ENCODE results near the gene FANCL.
"Not testable (repeated sequence)": the region's sequence is repeated elsewhere in the genome, so short reads cannot be mapped to it uniquely, and the experiment has no call there.

The FANCL gene

GRCh38 chr2:58146707-58147106 is 94.4 kb downstream of the FANCL start:
- no peak overlapping the region for H3K27ac Mint-ChIP-seq
- H3K9me3 Mint-ChIP-seq = no peaks in the 10 kb centered on the region
- H3K4me3 Mint-ChIP-seq = no peak overlapping the region
- intact Hi-C loops (cut with micrococcal nuclease) = no loop called here
- no peaks in the 10 kb centered on the region for H3K4me1 Mint-ChIP-seq (ENCODE audit: low read depth)
- H3K27me3 Mint-ChIP-seq = no peaks in the 10 kb centered on the region
- peaks cover 58% of the 10 kb centered on the region for H3K36me3 Mint-ChIP-seq (ENCODE audit: low read depth)

GRCh38 chr2:58145769-58146168 is 95.4 kb downstream of the FANCL start:
- H3K4me1 Mint-ChIP-seq (ENCODE audit: low read depth); H3K27ac Mint-ChIP-seq; intact Hi-C loops (cut with micrococcal nuclease); H3K27me3 Mint-ChIP-seq; H3K9me3 Mint-ChIP-seq; H3K4me3 Mint-ChIP-seq: not testable (repeated sequence)
- H3K36me3 Mint-ChIP-seq (ENCODE audit: low read depth) = peaks cover 54% of the 10 kb centered on the region

DNA sequence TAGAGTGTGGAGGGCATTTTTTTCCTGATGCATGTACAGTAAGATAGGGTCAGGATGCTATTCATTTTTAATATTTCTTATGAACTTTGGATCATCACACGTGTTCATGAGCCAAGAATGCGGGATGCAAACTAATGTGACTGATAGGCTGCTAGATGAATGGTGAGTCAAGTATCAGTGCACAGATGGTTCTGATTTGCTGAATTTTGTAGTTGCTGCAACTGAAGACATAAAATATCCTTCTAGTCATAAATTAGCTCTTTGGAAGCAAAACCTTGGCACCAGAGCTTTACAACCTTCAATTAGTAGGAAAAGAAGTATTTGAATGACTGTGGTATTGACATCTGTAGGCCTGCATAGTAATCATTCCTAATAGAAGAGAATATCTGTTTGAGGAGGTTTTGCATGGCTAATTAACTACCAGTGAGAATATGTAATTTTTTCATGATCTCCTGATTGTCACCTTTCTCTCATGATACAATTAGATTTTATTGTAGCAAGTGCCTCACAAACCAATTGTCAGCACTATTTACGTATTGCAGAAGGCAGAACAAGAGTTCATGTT is 100.5 kb downstream of the FANCL start:
- Mint-ChIP-seq H3K4me1 (ENCODE audit: low read depth) (no peaks in the 10 kb centered on the region), H3K9me3 (no peaks in the 10 kb centered on the region), H3K27ac (no peak overlapping the region), H3K4me3 (no peak overlapping the region), H3K27me3 (no peaks in the 10 kb centered on the region), H3K36me3 (ENCODE audit: low read depth) (peaks cover 45% of the 10 kb centered on the region)
- intact Hi-C loops (cut with micrococcal nuclease) = no loop called here

GRCh38 chr2:58138396-58139030 is 102.6 kb downstream of the FANCL start:
- no peak overlapping the region for H3K4me3 Mint-ChIP-seq
- intact Hi-C loops (cut with micrococcal nuclease) = no loop called here
- H3K9me3 Mint-ChIP-seq = no peaks in the 10 kb centered on the region
- H3K36me3 Mint-ChIP-seq (ENCODE audit: low read depth) = peaks cover 40% of the 10 kb centered on the region
- H3K4me1 Mint-ChIP-seq (ENCODE audit: low read depth) = no peaks in the 10 kb centered on the region
- no peak overlapping the region for H3K27ac Mint-ChIP-seq
- no peaks in the 10 kb centered on the region for H3K27me3 Mint-ChIP-seq

GRCh38 chr2:58137856-58138255 is 103.3 kb downstream of the FANCL start:
- no peaks in the 10 kb centered on the region for H3K9me3 Mint-ChIP-seq
- no peaks in the 10 kb centered on the region for H3K4me1 Mint-ChIP-seq (ENCODE audit: low read depth)
- H3K27ac Mint-ChIP-seq = no peak overlapping the region
- no peaks in the 10 kb centered on the region for H3K27me3 Mint-ChIP-seq
- H3K4me3 Mint-ChIP-seq = no peak overlapping the region
- H3K36me3 Mint-ChIP-seq (ENCODE audit: low read depth) = peaks cover 40% of the 10 kb centered on the region
- intact Hi-C loops (cut with micrococcal nuclease) = no loop called here

DNA sequence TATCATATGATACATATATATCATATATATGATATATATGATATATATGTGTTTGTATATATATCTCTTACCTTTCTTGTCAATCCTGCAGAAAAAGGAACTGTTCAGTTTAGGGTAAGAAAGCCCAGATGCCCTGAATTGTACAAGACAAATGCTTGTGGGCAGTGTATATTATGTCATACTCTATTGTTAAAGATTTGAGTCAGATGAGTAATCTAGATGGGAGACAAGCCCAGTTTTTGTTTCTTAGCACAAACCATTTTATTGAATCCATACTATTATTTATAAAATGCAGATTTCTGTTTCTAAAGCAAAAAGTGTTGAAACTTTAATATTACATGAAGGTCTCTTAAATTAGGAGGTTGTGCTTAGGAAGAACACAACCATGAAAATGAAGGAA is 103.9 kb downstream of the FANCL start:
- H3K4me1 Mint-ChIP-seq (ENCODE audit: low read depth) = no peaks in the 10 kb centered on the region
- peaks cover 44% of the 10 kb centered on the region for H3K36me3 Mint-ChIP-seq (ENCODE audit: low read depth)
- no peaks in the 10 kb centered on the region for H3K9me3 Mint-ChIP-seq
- no peak overlapping the region for H3K27ac Mint-ChIP-seq
- intact Hi-C loops (cut with micrococcal nuclease) = no loop called here
- H3K27me3 Mint-ChIP-seq = no peaks in the 10 kb centered on the region
- no peak overlapping the region for H3K4me3 Mint-ChIP-seq

GRCh38 chr2:58135861-58136260 is 105.3 kb downstream of the FANCL start:
- Mint-ChIP-seq H3K27ac (no peak overlapping the region), H3K4me3 (no peak overlapping the region), H3K4me1 (ENCODE audit: low read depth) (no peaks in the 10 kb centered on the region), H3K36me3 (ENCODE audit: low read depth) (peaks cover 55% of the 10 kb centered on the region), H3K9me3 (no peaks in the 10 kb centered on the region), H3K27me3 (no peaks in the 10 kb centered on the region)
- intact Hi-C loops (cut with micrococcal nuclease) = no loop called here

GRCh38 chr2:58133395-58133794 is 107.7 kb downstream of the FANCL start:
- H3K27ac Mint-ChIP-seq = no peak overlapping the region
- H3K27me3 Mint-ChIP-seq = no peaks in the 10 kb centered on the region
- intact Hi-C loops (cut with micrococcal nuclease) = no loop called here
- H3K4me1 Mint-ChIP-seq (ENCODE audit: low read depth) = no peaks in the 10 kb centered on the region
- H3K9me3 Mint-ChIP-seq = no peaks in the 10 kb centered on the region
- no peak overlapping the region for H3K4me3 Mint-ChIP-seq
- H3K36me3 Mint-ChIP-seq (ENCODE audit: low read depth) = peaks cover 42% of the 10 kb centered on the region

DNA sequence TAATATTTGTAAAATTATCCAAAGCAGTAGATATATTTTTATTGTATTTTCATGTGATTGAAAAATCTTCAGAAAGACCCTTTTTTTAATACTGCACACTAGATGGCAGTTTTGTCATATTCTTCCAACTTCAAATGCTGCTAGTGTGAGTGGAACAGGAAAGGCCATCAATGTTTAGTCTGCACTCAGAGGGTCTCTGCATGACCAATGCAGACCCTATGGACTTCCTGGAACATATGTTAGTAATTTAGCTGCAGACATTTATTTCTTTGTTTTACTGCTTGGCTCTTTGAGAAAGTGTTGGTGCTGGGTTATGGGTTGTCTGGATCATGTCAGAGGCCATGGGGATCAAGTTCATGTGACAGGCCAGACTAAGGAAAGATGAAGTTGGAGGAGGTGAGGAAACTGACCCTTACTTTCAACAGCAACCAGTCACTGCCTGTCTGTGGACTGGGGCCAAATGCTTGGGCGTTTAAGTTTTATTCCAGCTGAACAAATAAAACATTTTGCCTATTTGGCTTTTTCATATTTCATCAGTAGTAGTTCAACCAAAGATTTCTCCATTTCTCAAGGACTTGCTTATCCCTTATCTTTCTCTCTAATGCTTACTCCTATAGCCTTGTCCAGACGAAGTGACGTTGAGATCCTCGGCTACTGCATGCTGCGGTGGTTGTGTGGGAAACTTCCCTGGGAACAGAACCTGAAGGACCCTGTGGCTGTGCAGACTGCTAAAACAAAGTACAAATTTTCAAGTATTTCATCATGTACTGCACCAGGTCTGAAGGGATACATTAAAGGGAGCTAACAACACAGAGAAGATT is 109.7 kb downstream of the FANCL start:
- Mint-ChIP-seq H3K36me3 (ENCODE audit: low read depth) (peaks cover 33% of the 10 kb centered on the region), H3K27ac (no peak overlapping the region), H3K4me1 (ENCODE audit: low read depth) (no peaks in the 10 kb centered on the region), H3K27me3 (no peaks in the 10 kb centered on the region), H3K9me3 (no peaks in the 10 kb centered on the region), H3K4me3 (no peak overlapping the region)
- intact Hi-C loops (cut with micrococcal nuclease) = no loop called here

DNA sequence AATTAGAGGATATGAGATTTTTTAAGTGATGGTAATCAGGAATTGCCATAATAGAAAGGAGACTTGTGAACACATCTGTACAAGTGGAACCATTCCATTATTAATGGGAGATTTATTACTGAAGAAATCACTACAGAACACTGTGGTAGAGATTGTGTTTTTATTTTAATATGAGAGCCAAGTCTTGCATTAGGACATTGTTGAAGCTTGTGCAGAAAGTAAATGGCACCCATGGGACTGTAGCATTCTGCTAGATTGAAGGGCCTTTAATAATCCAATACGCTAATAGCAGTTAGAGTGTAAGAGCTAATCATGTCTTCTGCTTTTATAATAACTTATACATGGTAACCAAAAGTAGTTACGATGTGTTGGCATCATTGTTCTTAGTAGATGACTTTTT is 110.9 kb downstream of the FANCL start:
- Mint-ChIP-seq H3K27me3 (no peaks in the 10 kb centered on the region), H3K9me3 (no peaks in the 10 kb centered on the region), H3K27ac (no peak overlapping the region), H3K4me3 (no peak overlapping the region), H3K4me1 (ENCODE audit: low read depth) (no peaks in the 10 kb centered on the region), H3K36me3 (ENCODE audit: low read depth) (peaks cover 28% of the 10 kb centered on the region)
- intact Hi-C loops (cut with micrococcal nuclease) = no loop called here

- Mint-ChIP-seq H3K27me3 (no peaks in the 10 kb centered on the region), H3K36me3 (ENCODE audit: low read depth) (peaks cover 34% of the 10 kb centered on the region), H3K27ac (no peak overlapping the region), H3K4me3 (no peak overlapping the region), H3K9me3 (no peaks in the 10 kb centered on the region), H3K4me1 (ENCODE audit: low read depth) (no peaks in the 10 kb centered on the region)
- intact Hi-C loops (cut with micrococcal nuclease) = no loop called here
These were observed 114.0 kb downstream of the FANCL start for GRCh38 chr2:58127111-58127510.

- Mint-ChIP-seq H3K4me3 (no peak overlapping the region), H3K9me3 (no peaks in the 10 kb centered on the region), H3K4me1 (ENCODE audit: low read depth) (peaks cover 10% of the 10 kb centered on the region), H3K27ac (no peak overlapping the region), H3K27me3 (no peaks in the 10 kb centered on the region), H3K36me3 (ENCODE audit: low read depth) (peaks cover 41% of the 10 kb centered on the region)
- intact Hi-C loops (cut with micrococcal nuclease) = no loop called here
These were observed 118.6 kb downstream of the FANCL start for GRCh38 chr2:58122540-58122939.

GRCh38 chr2:58122040-58122439 is 119.1 kb downstream of the FANCL start:
- H3K27ac Mint-ChIP-seq = no peak overlapping the region
- intact Hi-C loops (cut with micrococcal nuclease) = no loop called here
- H3K4me3 Mint-ChIP-seq = no peak overlapping the region
- H3K4me1 Mint-ChIP-seq (ENCODE audit: low read depth) = peaks cover 10% of the 10 kb centered on the region
- H3K27me3 Mint-ChIP-seq = no peaks in the 10 kb centered on the region
- H3K36me3 Mint-ChIP-seq (ENCODE audit: low read depth) = peaks cover 46% of the 10 kb centered on the region
- no peaks in the 10 kb centered on the region for H3K9me3 Mint-ChIP-seq

DNA sequence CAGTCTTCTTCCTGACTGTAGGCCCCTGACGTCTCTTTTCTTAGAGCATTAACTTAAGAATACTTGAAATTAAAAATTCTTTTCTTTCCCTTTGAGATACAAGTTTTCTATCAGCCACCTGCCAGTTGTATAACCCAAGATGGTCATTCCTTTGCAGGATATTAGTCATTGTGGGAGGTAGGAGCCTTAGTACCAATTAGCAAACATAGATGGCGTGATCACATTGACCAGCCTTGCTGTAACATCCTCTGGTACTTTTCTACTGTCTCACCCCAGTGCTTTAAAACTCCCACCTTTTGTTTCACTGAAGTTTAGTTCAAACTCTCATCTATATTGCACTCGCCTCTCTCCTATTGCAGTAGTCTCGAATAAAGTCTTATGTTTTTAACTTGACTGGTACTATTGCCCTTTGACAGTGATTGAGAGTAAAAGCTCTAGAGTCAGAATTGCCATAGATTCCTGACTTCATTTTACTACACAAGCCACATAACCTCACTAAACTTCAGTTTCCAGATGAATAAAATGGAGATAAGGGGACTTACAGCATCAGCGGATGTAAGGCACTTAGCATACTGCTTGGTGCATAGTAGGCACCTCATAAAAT is 120.4 kb downstream of the FANCL start:
- intact Hi-C loops (cut with micrococcal nuclease) = no loop called here
- H3K27me3 Mint-ChIP-seq = no peaks in the 10 kb centered on the region
- peaks cover 16% of the 10 kb centered on the region for H3K4me1 Mint-ChIP-seq (ENCODE audit: low read depth)
- H3K4me3 Mint-ChIP-seq = no peak overlapping the region
- peaks cover 59% of the 10 kb centered on the region for H3K36me3 Mint-ChIP-seq (ENCODE audit: low read depth)
- no peak overlapping the region for H3K27ac Mint-ChIP-seq
- no peaks in the 10 kb centered on the region for H3K9me3 Mint-ChIP-seq

Measured in dendritic cell treated with granulocyte-macrophage colony-stimulating factor and Interleukin-4, amounts not matched to agents 40 ng/mL and 50 ng/mL, for 4 days (primary cell).